KOPT-K1 (cell line): ENCODE measurements around the gene GHR.
"Not testable (repeated sequence)": the region's sequence is repeated elsewhere in the genome, so short reads cannot be mapped to it uniquely, and the experiment has no call there.

ENCODE experiments used
- H3K27ac ChIP-seq: fragments of 200-600 bp; sonication (generic); 2 replicates; pipeline ENCODE4 v1.5.1; 2016; ENCODE audit warnings: antibody characterized with exemption, mild to moderate bottlenecking, low read depth, low read length; ENCODE audit not compliant: poor library complexity, severe bottlenecking
- H3K36me3 ChIP-seq: fragments of 200-600 bp; sonication (generic); 2 replicates; pipeline ENCODE4 v1.5.1; 2017; ENCODE audit warnings: antibody characterized with exemption, mild to moderate bottlenecking, low read length, moderate library complexity; ENCODE audit not compliant: insufficient read depth
- H3K9me3 ChIP-seq: fragments of 200-600 bp; sonication (generic); 2 replicates; pipeline ENCODE4 v1.5.1; 2017; ENCODE audit warnings: antibody characterized with exemption, low read length, mild to moderate bottlenecking; ENCODE audit not compliant: insufficient read depth, poor library complexity, severe bottlenecking

The GHR gene

DNA sequence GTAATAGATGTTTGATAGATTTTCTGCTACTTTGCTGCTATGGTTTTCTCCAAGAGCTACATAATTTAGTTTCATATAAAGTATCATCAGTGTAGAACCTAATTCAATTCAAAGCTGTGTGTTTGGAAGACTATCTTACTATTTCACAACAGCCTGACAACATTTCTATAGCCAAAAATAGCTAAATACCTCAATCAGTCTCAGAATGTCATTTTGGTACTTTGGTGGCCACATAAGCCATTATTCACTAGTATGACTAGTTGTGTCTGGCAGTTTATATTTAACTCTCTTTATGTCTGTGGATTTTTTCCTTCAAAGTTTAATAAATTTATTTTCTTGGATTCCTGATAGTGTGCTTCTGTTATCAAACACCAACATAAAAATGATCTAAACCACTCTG is 298.2 kb downstream of the GHR start:
- no peaks in the 10 kb centered on the region for H3K9me3 ChIP-seq
- no peak overlapping the region for H3K27ac ChIP-seq
- no peaks in the 10 kb centered on the region for H3K36me3 ChIP-seq

DNA sequence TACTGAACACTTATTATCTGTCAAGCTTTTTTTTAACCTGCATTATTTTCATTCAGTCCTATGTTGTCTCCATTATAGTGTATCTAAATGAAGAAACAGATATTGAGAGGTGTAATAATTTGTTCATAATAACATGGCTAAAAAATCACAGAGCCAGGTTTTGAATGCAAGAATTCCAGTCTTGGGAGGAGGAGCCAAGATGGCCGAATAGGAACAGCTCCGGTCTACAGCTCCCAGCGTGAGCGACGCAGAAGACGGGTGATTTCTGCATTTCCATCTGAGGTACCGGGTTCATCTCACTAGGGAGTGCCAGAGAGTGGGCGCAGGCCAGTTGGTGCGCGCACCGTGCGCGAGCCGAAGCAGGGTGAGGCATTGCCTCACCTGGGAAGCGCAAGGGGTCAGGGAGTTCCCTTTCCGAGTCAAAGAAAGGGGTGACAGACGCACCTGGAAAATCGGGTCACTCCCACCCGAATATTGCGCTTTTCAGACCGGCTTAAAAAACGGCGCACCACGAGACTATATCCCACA is 311.4 kb downstream of the GHR start:
- not testable (repeated sequence) for H3K27ac ChIP-seq, H3K36me3 ChIP-seq, H3K9me3 ChIP-seq

DNA sequence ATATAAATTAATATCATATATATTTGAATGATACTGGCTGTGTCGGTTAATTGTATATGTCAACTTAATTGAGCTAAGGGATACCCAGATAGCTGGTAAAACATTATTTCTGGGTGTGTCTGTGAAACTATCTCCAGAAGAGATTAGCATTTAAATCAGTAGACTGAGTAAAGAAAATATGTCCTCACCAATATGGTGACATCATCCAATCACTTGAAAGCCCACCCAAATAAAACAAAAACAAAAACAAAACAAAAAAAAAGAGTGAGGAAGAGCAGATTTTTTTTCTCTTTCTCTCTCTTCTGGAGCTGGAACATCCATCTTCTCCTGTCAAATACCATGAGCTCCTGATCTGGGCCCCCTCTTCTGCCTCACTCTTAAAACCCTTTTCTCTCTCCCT is 317.7 kb downstream of the GHR start:
- Histone ChIP-seq H3K9me3 (no peaks in the 10 kb centered on the region), H3K36me3 (no peaks in the 10 kb centered on the region), H3K27ac (no peak overlapping the region)

DNA sequence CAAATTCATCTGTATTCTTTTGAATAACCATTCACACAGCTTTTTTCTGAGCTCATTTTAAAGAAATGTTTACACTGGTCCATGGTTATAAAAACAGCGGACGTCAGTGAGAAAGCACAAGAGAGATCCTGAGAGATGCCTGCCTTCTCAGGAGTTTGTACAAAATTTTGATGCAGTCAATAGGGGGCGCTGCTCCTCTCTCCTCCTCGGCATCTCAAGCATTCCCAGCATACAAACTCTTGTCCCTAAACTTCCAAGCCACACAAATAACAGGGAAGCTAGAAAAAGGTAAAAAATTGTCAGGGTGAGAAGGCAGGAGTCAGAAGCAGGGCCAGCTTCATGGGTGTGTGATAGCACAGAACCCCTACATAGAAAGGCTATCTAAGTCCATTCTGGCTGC is 322.2 kb downstream of the GHR start:
- H3K36me3 ChIP-seq: no peaks in the 10 kb centered on the region
- H3K27ac ChIP-seq: no peak overlapping the region
- no peaks in the 10 kb centered on the region for H3K9me3 ChIP-seq

DNA sequence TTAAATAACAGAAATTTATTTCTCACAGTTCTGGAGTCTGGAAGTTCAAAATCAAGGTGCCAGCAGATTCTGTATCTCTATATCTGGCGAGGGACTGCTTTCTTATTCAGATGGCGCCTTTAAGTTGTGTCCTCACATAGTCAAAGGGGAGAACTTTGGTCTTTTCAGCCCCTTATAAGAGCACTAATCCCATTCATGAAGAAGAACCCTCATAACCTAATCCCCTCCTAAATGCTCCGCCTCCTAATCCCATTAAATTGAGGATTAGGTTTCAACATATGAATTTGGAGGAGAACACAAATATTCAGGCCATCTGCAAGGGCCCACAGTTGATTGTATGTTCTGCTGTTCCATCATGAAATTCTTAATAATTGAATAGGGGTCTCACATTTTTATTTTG is 322.6 kb downstream of the GHR start:
- Histone ChIP-seq H3K36me3 (no peaks in the 10 kb centered on the region), H3K9me3 (no peaks in the 10 kb centered on the region), H3K27ac (no peak overlapping the region)

DNA sequence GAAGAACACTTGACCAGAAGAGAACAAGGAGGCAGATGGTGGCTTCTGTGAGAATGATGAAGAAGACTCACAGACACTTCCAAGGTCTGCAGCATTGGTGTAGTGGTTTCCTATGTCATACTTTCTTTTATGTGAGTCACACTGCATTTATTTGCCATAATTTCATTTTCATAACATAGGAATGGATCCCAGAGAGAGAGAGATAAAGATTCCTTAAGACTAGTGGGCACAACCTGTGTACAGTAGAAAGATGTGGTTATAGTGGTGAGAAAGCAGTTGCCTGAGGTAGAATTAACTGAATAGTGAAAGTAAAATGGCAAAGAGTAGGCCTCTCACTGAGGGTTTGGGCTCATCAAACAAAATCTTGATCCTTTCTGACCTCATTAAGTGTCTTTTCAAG is 325.8 kb downstream of the GHR start:
- no peaks in the 10 kb centered on the region for H3K36me3 ChIP-seq
- H3K9me3 ChIP-seq: no peaks in the 10 kb centered on the region
- peak overlapping the region; percentile 32 for H3K27ac ChIP-seq

DNA sequence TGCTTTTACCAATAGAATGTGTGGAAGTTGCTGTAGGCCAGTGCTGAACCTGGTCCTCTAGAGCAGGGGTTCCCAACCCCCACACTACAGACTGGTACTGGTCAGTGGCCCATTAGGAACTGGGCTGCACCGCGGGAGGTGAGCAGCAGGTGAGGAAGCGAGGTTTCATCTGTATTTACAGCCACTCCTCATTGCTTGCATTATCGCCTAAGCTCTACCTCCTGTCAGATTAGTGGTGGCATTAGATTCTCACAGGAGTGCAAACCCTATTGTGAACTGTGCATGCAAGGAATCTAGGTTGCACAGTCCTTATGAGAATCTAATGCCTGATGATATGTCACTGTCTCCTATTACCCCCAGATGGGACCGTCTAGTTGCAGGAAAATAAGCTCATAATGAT is 327.3 kb downstream of the GHR start:
- Histone ChIP-seq H3K9me3 (no peaks in the 10 kb centered on the region), H3K27ac (no peak overlapping the region), H3K36me3 (no peaks in the 10 kb centered on the region)

DNA sequence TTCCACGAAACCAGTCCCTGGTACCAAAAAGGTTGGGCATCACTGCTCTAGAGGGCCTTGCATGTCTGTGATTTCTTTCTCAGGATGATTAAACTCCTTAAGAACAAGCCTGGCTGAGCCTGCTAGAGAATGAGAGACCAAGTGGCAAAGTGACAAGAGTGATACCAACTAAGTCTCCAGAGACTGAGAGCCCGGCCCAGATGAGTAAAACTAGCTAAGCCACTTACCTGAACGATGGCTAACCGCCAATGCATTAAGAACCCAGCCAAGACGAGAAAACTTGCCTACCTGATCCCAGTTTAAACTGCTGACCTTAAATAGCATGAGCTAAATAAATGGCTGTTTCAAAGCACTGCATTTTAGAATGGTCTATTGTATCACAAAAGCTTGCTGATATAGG is 327.8 kb downstream of the GHR start:
- Histone ChIP-seq H3K36me3 (no peaks in the 10 kb centered on the region), H3K9me3 (no peaks in the 10 kb centered on the region), H3K27ac (no peak overlapping the region)

DNA sequence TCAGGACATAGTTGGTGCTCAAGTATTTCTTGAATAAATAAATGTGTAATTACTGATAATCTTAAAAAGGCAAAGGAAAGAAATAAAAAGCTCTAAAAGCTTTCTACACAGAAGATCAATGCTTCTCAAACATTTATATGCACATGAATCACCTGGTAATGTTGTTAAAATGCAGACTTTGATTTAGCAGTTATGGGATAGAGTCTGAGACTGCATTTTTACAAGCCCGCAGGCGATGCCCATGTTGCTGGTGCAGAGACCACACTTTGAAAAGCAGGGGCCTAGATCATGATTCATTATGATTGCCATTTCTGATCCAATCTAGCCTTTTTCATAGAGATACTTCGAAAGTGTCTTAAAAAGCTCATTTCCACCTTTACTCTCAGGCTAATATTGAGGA is 329.9 kb downstream of the GHR start:
- Histone ChIP-seq H3K36me3 (no peaks in the 10 kb centered on the region), H3K9me3 (no peaks in the 10 kb centered on the region), H3K27ac (no peak overlapping the region)

DNA sequence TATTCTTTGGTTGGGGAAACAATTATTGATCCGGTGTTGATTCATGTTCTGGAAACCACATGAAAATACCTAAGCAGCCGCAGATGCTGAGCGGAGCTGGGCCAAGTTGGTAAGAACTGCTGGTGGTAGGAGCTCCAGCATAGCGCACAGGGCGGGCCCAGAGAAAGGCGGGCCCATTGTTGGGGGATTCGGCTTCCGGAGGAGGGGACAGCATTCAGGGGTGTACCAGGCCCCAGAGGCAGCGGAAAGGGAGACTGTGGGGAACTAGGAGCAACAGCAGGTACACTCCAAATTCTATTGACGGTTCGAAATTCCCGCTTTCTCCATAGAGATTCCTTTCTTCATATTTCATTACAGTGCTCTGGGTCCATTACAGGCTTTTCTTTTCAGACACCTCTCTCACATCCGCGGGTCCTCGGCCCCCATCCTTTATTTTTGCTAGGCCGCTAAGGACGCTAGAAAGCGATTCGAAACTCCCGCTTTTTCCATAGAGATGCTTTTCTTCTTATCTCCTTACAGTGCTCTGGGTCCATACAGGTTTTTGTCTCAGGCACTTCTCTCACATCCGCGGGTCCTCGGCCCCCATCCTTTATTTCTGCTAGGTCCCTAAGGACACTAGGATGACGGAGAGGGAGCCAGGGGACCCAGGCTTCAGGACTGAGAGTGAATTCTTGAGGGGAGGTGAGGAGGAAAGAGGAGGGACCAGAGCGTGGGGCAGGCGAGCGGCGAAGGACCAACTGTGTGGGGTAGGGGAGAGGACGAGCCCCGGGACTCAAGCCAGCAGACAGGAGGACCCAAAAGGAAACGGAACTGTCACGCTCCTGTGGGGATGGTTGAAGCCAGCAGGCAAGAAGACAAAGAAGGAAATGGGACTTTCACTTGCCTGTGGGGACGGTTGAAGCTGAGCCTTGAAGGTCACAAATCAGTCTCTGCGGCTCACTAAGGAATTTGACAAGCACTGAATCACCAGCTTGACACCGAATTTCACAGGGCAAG is 333.7 kb downstream of the GHR start, which contains the start of gene CCDC152:
Gene CCDC152 (plus strand): TSS at position 213 of the 996 bp plus-strand sequence. CDS start 2,304 bp downstream, outside the sequence.
- Histone ChIP-seq H3K27ac (peak within 1 kb of the TSS; percentile 68), H3K36me3 (peaks cover 33% of the 10 kb centered on the region), H3K9me3 (no peaks in the 10 kb centered on the region)

DNA sequence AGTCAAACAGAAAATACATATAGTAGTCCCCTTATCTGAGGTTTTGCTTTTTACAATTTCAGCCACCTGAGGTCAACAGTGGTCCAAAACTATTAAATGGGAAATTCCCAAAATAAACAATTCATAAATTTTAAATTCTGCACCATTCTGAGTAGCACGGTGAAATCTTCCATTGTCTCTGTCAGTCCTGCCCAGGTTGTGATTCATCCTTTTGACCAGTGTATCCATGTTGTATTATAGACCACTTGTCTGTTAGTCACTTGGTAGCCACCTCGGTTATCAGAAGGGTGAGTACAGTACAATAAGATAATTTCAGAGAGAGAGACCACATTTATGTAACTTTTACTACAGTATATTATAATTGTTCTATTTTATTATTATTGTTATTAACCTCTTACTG is 336.2 kb downstream of the GHR start:
- H3K36me3 ChIP-seq: peaks cover 58% of the 10 kb centered on the region
- H3K27ac ChIP-seq: no peak overlapping the region
- no peaks in the 10 kb centered on the region for H3K9me3 ChIP-seq

DNA sequence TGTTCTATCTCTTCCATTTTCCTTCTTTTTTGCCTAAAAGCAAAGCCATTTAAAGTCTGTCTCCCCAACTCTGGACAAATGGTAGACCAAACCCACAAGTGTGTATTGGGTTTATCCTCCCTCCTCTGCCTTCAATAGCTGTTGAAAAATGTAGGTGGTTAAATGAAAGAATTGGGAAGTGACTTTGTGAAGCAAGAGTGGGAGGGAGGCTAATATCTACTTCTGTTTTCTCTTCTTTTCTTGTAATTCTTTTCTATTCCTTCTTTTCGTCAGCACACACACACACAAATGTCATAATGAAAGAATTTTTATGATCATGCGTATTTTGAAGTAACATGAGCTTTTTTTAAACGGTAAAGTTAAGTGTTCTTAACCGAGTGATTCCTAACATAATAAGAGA is 337.2 kb downstream of the GHR start:
- peaks cover 68% of the 10 kb centered on the region for H3K36me3 ChIP-seq
- H3K9me3 ChIP-seq: no peaks in the 10 kb centered on the region
- H3K27ac ChIP-seq: no peak overlapping the region

DNA sequence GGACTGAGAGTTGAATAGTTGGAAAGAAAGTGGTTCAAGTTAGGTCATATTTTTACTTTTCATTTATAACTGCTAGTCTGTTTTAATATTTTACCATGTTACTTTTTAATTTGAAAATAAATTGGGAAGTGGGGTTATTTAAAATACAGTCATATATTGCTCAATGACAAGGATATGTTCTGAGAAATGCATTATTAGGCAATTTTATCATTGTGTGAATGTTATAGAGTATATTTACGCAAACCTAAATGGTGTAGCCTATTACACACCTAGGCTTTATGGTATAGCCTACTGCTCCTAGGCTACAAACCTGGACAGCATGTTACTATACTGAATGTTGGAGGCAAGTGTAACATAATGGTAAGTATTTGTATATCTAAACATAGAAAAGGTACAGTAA is 338.6 kb downstream of the GHR start:
- H3K27ac ChIP-seq: no peak overlapping the region
- H3K36me3 ChIP-seq: peaks cover 81% of the 10 kb centered on the region
- H3K9me3 ChIP-seq: no peaks in the 10 kb centered on the region

DNA sequence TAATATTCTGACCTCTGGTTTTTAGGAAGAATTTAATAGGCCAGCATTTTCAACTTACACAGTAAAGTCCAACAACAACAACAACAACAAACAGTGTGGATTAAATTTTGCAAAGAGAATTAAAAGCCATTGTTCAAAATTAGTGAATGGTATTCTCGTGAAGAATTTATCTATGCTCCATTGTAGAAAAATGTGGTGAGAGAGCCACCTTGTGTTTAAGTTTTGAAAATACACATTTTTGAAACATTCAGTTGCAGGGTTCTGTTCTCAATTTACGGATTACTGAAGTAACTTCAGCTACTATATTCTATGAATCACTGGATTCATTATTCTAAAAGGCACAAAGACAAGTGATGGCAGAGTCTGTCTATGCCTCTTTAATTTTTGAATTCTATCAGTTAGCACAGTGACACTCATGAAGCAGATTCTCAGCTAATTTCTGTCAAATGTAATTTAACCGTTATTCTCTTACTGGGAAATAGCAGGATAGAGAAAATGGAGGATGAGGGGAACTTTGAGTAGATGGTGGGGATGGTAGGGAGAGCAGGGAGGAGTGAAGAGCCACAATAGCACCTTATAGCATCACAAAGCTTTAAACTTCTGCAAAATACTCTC is 344.4 kb downstream of the GHR start:
- H3K27ac ChIP-seq: no peak overlapping the region
- H3K36me3 ChIP-seq: peaks cover 92% of the 10 kb centered on the region
- H3K9me3 ChIP-seq: no peaks in the 10 kb centered on the region

DNA sequence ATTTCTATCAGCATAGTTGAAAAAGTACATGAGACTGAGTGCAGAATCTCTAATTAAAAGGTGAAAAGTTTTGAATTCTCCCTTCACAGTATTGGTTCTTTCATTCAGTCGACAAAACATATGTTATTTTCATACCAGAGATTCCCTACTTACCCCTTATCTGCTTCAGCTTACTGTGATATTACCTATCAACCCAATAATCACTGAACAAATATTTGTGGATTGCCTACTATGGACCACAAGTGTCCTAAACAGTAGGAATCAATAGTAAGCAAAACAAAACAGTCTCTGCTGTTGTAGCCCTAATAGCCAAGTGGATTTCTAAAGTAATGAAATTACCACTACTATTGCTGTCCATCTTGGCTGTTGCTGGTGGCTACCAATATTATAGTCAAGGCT is 344.9 kb downstream of the GHR start:
- Histone ChIP-seq H3K27ac (no peak overlapping the region), H3K36me3 (peaks cover 92% of the 10 kb centered on the region), H3K9me3 (no peaks in the 10 kb centered on the region)
